ENCODE results near the gene SLC16A3. TPM values are rescaled to one million over a fixed set of nuclear protein-coding genes. Genes with fewer than 3 reads are reported as not detected.
A peak's percentile ranks its signal among the peaks of the same experiment; 100 is the strongest.

SLC16A3 gene
- total and polyA plus RNA-seq, 2 donors (not counting 3 experiments of a cell fraction or from before 2014, with no cell fraction given): 95.9 to 171 TPM

DNA sequence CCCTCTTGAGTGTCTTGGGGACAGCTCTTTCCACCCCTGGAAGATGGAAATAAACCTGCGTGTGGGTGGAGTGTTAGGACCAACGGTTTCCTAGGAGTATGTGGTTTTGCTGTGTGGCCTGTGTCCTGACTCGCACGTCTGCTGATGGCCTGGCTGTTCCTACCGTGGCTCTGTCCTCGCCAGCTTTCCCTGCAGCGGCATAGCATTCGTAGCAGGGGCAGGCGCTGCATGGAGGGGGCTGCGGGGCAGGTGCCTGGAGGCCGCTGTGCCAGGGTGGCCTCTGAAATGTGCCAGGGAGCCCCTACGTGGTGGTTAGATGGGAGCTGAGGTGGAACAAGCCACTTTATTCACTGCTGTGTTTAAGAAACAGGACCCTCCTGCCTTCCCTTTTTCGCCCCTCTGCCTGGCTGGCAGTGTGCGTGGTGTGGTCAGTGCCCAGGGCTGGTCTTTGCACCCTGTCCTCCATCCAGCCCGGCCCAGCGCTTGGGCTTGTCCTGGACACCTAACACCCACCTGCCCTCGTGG lies 10.6 kb downstream of the SLC16A3 start:
- Histone ChIP-seq H3K27ac (ENCODE audit: insufficient read depth, low read depth, low read length) (no peak overlapping the region), H3K79me2 (ENCODE audit: control insufficient read depth, insufficient read depth, low read length) (peaks cover 38% of the 10 kb centered on the region), H3K9me1 (replicated peaks; ENCODE audit: control insufficient read depth, extremely low read depth, insufficient read depth, low read length) (no peaks in the 10 kb centered on the region), H3K9me3 (replicated peaks; ENCODE audit: control insufficient read depth, insufficient read depth, low read length) (no peaks in the 10 kb centered on the region), H3K4me1 (ENCODE audit: control insufficient read depth, extremely low read depth, insufficient read depth, low read length) (peaks cover 24% of the 10 kb centered on the region), H3K4me3 (replicated peaks in 1 of 3; ENCODE audit: insufficient read depth in 1 of 3, low read depth in 1 of 3, low read length in 3 of 3) (no peak overlapping the region), H4K20me1 (replicated peaks; ENCODE audit: control insufficient read depth, extremely low read depth, insufficient read depth, low read length) (no peaks in the 10 kb centered on the region), H3K9ac (replicated peaks; ENCODE audit: extremely low read depth, insufficient read depth, low read length) (no peak overlapping the region), H3K4me2 (ENCODE audit: insufficient read depth, low read length) (no peak overlapping the region), H3K27me3 (ENCODE audit: control insufficient read depth in 2 of 2, insufficient read depth in 2 of 2, low read length in 2 of 2) (no peaks in the 10 kb centered on the region), H2AFZ (ENCODE audit: low read depth, low read length) (no peak overlapping the region), H3K36me3 (ENCODE audit: control insufficient read depth in 2 of 2, extremely low read depth in 1 of 2, insufficient read depth in 2 of 2, low read length in 2 of 2) (peaks cover 4 to 36% of the 10 kb centered on the region in 2 experiments)
- no TSS peak for BruUV-seq (replicated peaks)
- POLR2A ChIA-PET: no interaction called here
- DNase-seq (ENCODE audit: low read depth, low spot score): no peak
- dilution Hi-C loops (cut with MboI; ENCODE audit: extremely low pct_ligation_motif_present, low sequenced_read_pairs): no loop called here
- FAIRE-seq: no peak
- CTCF ChIA-PET: interaction anchor here (6.7 kb wide), 1 partner anchor 34 kb away, joined by 52 read pairs; no protein-coding TSS in a partner anchor
- intact Hi-C loops (cut with micrococcal nuclease): loop anchor here (10.0 kb wide), 1 partner anchor 205 kb away; the partner anchor contains the start of genes DCXR and RAC3
- TF ChIP-seq POLR2A (IDR thresholded peaks at IDR 0.05; ENCODE audit: low read depth, low read length): peak; percentile 23
- no peak for TF ChIP-seq MYC (IDR thresholded peaks at IDR 0.05; ENCODE audit: low read depth, low read length)

DNA sequence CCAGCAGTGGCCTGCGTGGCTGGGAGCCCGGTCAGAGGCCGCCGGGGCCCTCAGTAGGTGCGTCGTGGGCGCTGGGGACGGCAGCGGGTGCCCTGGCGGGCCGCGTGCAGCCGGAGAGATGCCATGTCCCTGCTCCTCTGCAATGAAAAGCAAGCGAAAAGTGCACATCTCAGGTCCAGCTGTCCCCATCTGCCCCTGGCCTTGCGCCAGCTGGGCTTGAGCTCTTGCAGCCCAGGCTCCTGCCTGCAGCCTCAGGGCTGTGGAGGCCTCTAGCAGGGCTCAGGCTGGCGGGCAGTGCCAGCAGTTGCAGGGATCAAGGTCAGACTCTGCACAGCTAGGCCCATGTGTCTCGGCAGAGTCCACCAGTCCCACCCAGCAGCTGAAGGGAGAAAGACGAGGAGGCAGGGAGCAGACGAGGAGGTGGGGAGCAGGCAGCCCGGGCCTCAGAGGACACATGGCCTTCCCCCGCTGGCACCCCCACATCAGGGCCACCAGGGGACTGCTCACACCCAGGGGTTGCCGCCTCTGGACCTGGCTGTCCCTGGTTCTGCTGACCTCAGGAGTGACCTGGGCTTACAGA lies 11.2 kb downstream of the SLC16A3 start:
- FAIRE-seq (no peak), DNase-seq (ENCODE audit: low read depth, low spot score) (no peak)
- dilution Hi-C loops (cut with MboI; ENCODE audit: extremely low pct_ligation_motif_present, low sequenced_read_pairs) (no loop called here), intact Hi-C loops (cut with micrococcal nuclease) (loop anchor here (2.0 to 10.0 kb wide), 4 partner anchors 33 to 205 kb away; partner anchors contain the start of genes DCXR, HEXD, OGFOD3 and RAC3)
- no peak overlapping the region for H3K4me3 ChIP-seq (replicated peaks in 1 of 3; ENCODE audit: insufficient read depth in 1 of 3, low read depth in 1 of 3, low read length in 3 of 3)
- peaks cover 24% of the 10 kb centered on the region for H3K4me1 ChIP-seq (ENCODE audit: control insufficient read depth, extremely low read depth, insufficient read depth, low read length)
- TF ChIP-seq MYC (IDR thresholded peaks at IDR 0.05; ENCODE audit: low read depth, low read length) (no peak), EZH2 (IDR thresholded peaks at IDR 0.05; ENCODE audit: borderline replicate concordance, low read depth, low read length, severe bottlenecking) (no peak), FOS (IDR thresholded peaks at IDR 0.05; ENCODE audit: borderline replicate concordance, insufficient read depth, low read length) (no peak), POLR2AphosphoS5 (IDR thresholded peaks at IDR 0.05; ENCODE audit: insufficient read depth, low read depth, low read length) (no peak), POLR2A (IDR thresholded peaks at IDR 0.05; ENCODE audit: low read depth, low read length) (no peak), GATA2 (IDR thresholded peaks at IDR 0.05; ENCODE audit: insufficient read depth, insufficient read length, low read depth, low read length) (no peak), JUN (IDR thresholded peaks at IDR 0.05; ENCODE audit: borderline replicate concordance, insufficient read depth, insufficient read length, low read depth) (no peak)
- TF ChIP-seq, protein P1, sequence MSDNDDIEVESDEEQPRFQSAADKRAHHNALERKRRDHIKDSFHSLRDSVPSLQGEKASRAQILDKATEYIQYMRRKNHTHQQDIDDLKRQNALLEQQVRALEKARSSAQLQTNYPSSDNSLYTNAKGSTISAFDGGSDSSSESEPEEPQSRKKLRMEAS (IDR thresholded peaks at IDR 0.05; ENCODE audit: insufficient read depth, insufficient read length): no peak
- TF ChIP-seq, protein P2, sequence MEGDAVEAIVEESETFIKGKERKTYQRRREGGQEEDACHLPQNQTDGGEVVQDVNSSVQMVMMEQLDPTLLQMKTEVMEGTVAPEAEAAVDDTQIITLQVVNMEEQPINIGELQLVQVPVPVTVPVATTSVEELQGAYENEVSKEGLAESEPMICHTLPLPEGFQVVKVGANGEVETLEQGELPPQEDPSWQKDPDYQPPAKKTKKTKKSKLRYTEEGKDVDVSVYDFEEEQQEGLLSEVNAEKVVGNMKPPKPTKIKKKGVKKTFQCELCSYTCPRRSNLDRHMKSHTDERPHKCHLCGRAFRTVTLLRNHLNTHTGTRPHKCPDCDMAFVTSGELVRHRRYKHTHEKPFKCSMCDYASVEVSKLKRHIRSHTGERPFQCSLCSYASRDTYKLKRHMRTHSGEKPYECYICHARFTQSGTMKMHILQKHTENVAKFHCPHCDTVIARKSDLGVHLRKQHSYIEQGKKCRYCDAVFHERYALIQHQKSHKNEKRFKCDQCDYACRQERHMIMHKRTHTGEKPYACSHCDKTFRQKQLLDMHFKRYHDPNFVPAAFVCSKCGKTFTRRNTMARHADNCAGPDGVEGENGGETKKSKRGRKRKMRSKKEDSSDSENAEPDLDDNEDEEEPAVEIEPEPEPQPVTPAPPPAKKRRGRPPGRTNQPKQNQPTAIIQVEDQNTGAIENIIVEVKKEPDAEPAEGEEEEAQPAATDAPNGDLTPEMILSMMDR (IDR thresholded peaks at IDR 0.05; ENCODE audit: extremely low read depth in 1 of 2, insufficient read depth in 1 of 2, low read depth in 1 of 2, low read length in 2 of 2): no peak
- H3K9ac ChIP-seq (replicated peaks; ENCODE audit: extremely low read depth, insufficient read depth, low read length): no peak overlapping the region
- H3K4me2 ChIP-seq (ENCODE audit: insufficient read depth, low read length): no peak overlapping the region
- peaks cover 6 to 40% of the 10 kb centered on the region in 2 experiments for H3K36me3 ChIP-seq (ENCODE audit: control insufficient read depth in 2 of 2, extremely low read depth in 1 of 2, insufficient read depth in 2 of 2, low read length in 2 of 2)
- H2AFZ ChIP-seq (ENCODE audit: low read depth, low read length): no peak overlapping the region
- peaks cover 37% of the 10 kb centered on the region for H3K79me2 ChIP-seq (ENCODE audit: control insufficient read depth, insufficient read depth, low read length)
- H4K20me1 ChIP-seq (replicated peaks; ENCODE audit: control insufficient read depth, extremely low read depth, insufficient read depth, low read length): no peaks in the 10 kb centered on the region
- no peaks in the 10 kb centered on the region for H3K27me3 ChIP-seq (ENCODE audit: control insufficient read depth in 2 of 2, insufficient read depth in 2 of 2, low read length in 2 of 2)
- no peak overlapping the region for H3K27ac ChIP-seq (ENCODE audit: insufficient read depth, low read depth, low read length)
- H3K9me3 ChIP-seq (replicated peaks; ENCODE audit: control insufficient read depth, insufficient read depth, low read length): no peaks in the 10 kb centered on the region
- no TSS peak for BruUV-seq (replicated peaks)
- no peaks in the 10 kb centered on the region for H3K9me1 ChIP-seq (replicated peaks; ENCODE audit: control insufficient read depth, extremely low read depth, insufficient read depth, low read length)
- ChIA-PET POLR2A (no interaction called here), CTCF (interaction anchor here (6.7 kb wide), 1 partner anchor 34 kb away, joined by 52 read pairs; no protein-coding TSS in a partner anchor)
